ENCODE results near the gene TMEM121.

Gene TMEM121

DNA sequence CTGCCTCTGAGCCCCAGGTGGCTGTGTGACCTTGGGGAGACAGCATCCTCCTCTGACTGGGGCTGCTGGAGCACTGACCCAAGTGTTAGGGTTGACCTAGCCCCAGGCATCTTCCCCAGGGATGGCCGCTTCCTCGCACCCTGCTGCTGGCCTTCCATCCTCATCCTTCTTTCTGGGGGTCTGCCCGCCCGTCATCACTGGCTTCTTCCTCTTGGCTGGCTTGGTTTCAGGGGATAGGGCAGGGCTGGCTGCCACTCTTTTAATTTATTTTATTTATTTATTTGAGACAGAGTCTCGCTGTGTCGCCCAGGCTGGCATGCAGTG, 31.8 kb upstream of the TMEM121 start:
- no peak for DNase-seq (ENCODE audit: low read depth, low spot score)
- no peak overlapping the region for H3K4me3 ChIP-seq (ENCODE audit: low read length)
- no peaks in the 10 kb centered on the region for H3K27me3 ChIP-seq (ENCODE audit: control insufficient read depth, insufficient read depth, low read length)
- H3K9me3 ChIP-seq (ENCODE audit: control insufficient read depth, insufficient read depth, low read length): no peaks in the 10 kb centered on the region
- no CpG with 5 or more reads among the region's 6 CpGs for WGBS (ENCODE audit: insufficient coverage, insufficient read length)
- H3K4me1 ChIP-seq (ENCODE audit: control insufficient read depth, insufficient read depth, low read length): no peaks in the 10 kb centered on the region; the same call in 1 of the 2 replicates
- no peaks in the 10 kb centered on the region; the same call in 1 of the 2 replicates for H3K36me3 ChIP-seq (ENCODE audit: control insufficient read depth, insufficient read depth, low read length)
- H3K27ac ChIP-seq (ENCODE audit: low read length): no peak overlapping the region

DNA sequence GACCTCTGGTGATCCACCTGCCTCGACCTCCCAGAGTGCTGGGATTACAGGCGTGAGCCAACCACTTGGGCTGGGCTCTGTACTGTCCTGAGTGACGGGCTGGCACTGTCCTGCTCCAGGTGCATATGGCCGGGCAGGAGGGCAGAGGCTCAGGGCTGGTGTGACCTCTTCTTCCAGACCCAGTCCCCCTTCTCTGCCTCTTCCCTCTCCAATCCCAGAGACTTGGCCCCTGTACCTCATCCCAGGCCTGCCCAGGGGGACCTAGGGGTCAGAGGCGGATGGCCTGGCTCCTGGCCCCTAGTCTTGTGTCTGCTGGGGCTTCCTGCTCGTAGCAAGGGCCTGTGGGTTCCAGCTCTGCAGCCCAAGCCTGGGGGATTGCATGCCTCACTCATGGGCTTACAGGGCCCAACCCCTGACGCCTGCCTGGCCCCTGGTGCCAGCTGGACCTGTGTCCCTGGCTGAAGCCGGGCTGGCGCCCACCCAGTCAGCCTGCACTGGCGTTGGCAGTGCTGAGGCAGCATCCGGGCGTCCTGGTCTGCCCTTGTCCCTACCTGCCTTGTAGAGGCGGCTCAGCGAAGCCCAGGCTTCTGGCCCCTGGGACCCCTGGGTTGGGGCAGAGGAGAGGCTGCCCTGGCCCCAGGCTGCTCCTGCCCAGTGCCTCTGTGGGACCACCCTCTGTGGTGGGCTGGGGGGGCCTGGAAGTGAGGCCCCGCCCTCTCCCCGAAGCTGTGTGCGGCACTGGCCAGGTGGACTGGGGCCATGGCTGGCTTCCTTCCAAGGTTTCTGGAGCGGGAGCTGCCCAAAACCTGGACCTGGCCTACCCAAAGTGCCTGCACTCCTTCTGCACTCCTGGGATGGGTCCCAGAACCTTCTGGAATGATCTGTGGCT, 31.0 kb upstream of the TMEM121 start:
- no peaks in the 10 kb centered on the region for H3K9me3 ChIP-seq (ENCODE audit: control insufficient read depth, insufficient read depth, low read length)
- H3K27me3 ChIP-seq (ENCODE audit: control insufficient read depth, insufficient read depth, low read length): no peaks in the 10 kb centered on the region
- no CpG with 5 or more reads among the region's 18 CpGs for WGBS (ENCODE audit: insufficient coverage, insufficient read length)
- H3K4me3 ChIP-seq (ENCODE audit: low read length): no peak overlapping the region
- no peaks in the 10 kb centered on the region; the same call in 1 of the 2 replicates for H3K4me1 ChIP-seq (ENCODE audit: control insufficient read depth, insufficient read depth, low read length)
- DNase-seq (ENCODE audit: low read depth, low spot score): no peak
- no peaks in the 10 kb centered on the region; the same call in 1 of the 2 replicates for H3K36me3 ChIP-seq (ENCODE audit: control insufficient read depth, insufficient read depth, low read length)
- H3K27ac ChIP-seq (ENCODE audit: low read length): no peak overlapping the region

DNA sequence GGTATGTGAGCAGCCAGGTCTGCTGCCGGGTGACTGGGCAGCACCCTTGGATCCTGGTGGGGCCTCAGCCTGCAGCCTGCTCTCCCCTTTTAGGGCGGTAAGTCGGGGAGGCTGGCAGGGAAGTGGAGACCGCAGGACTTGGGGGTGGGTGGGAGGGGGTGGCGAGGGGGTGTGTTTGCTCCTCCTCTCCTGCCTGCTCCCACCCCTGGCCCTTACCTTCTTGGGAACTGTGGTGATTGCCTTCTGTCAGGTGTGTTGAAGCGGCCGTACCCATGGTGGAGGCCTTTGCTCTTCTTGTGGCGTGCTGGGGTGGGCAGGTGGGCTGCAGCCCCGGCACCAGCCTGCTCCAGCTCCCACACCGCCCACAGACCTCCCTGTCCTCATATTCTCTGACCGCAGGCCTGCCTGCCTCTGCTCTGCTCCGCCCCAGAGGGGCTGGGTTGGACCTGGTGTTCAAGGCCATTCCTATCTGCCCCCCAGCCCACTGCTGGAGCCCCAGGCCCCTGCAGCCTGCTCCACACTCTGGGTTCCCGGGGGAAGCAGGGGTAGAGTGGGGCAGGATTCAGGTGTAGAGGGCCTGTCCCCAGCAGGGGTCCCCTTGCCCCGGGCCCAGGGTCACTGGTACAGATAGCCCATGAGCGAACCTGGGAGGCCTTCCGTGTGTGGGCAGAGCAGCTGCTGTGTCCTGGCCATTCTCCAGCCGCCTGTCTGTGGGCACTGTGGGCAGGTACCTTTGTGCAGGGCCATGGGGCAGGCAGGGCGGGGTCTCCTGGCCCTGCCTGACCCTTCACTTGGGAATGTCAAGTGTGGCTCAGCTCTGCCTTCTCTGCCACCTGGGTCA, 30.2 kb upstream of the TMEM121 start:
- no peaks in the 10 kb centered on the region for H3K9me3 ChIP-seq (ENCODE audit: control insufficient read depth, insufficient read depth, low read length)
- no peaks in the 10 kb centered on the region for H3K27me3 ChIP-seq (ENCODE audit: control insufficient read depth, insufficient read depth, low read length)
- DNase-seq (ENCODE audit: low read depth, low spot score): no peak
- H3K4me3 ChIP-seq (ENCODE audit: low read length): no peak overlapping the region
- no peak overlapping the region for H3K27ac ChIP-seq (ENCODE audit: low read length)
- H3K36me3 ChIP-seq (ENCODE audit: control insufficient read depth, insufficient read depth, low read length): no peaks in the 10 kb centered on the region; the same call in 1 of the 2 replicates
- H3K4me1 ChIP-seq (ENCODE audit: control insufficient read depth, insufficient read depth, low read length): no peaks in the 10 kb centered on the region; the same call in 1 of the 2 replicates
- no CpG with 5 or more reads among the region's 18 CpGs for WGBS (ENCODE audit: insufficient coverage, insufficient read length)

DNA sequence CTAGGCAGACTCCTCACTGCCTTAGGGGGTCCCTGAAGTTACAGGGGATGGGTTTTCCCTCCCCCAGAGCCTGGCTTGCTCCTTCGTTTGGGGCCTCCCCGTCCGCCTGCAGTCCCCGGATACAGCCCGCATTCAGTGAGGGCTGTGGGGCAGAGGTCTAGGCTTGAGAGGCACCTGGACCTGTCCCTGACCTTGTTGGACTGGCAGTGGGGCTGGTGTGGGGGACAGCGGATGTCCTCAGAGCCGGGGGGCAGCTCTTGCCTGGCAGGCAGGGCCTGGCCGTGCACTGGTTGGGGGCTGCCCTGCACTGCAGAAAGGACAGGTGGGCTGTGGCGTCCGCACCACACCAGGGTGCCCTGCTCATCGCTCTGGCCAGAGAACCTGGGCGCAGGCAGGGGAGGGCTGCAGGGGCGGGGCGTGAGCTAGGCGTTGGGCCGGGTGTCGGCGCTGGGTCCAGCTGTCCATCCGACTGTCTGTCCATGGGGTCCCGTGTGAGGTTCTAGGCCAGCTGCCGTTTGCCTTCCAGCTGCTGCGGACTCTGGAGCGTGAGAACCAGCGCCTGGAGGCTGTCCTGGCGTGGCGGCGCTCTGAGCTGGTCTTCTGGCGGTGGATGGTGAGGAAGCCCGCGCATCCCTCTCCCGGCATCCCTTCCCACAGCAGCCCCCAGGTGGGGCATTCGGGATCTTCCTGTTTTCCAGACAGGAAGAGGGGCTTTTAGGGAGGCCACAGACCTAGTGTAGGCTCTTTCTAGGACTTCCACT, 29.4 kb upstream of the TMEM121 start:
- no peak overlapping the region for H3K27ac ChIP-seq (ENCODE audit: low read length)
- no CpG with 5 or more reads among the region's 32 CpGs for WGBS (ENCODE audit: insufficient coverage, insufficient read length)
- no peaks in the 10 kb centered on the region for H3K9me3 ChIP-seq (ENCODE audit: control insufficient read depth, insufficient read depth, low read length)
- no peaks in the 10 kb centered on the region for H3K27me3 ChIP-seq (ENCODE audit: control insufficient read depth, insufficient read depth, low read length)
- no peak overlapping the region; the same call in 1 of the 2 replicates for H3K4me3 ChIP-seq (ENCODE audit: low read length)
- DNase-seq (ENCODE audit: low read depth, low spot score): no peak
- H3K36me3 ChIP-seq (ENCODE audit: control insufficient read depth, insufficient read depth, low read length): no peaks in the 10 kb centered on the region; the same call in 1 of the 2 replicates
- H3K4me1 ChIP-seq (ENCODE audit: control insufficient read depth, insufficient read depth, low read length): no peaks in the 10 kb centered on the region; the same call in 1 of the 2 replicates

DNA sequence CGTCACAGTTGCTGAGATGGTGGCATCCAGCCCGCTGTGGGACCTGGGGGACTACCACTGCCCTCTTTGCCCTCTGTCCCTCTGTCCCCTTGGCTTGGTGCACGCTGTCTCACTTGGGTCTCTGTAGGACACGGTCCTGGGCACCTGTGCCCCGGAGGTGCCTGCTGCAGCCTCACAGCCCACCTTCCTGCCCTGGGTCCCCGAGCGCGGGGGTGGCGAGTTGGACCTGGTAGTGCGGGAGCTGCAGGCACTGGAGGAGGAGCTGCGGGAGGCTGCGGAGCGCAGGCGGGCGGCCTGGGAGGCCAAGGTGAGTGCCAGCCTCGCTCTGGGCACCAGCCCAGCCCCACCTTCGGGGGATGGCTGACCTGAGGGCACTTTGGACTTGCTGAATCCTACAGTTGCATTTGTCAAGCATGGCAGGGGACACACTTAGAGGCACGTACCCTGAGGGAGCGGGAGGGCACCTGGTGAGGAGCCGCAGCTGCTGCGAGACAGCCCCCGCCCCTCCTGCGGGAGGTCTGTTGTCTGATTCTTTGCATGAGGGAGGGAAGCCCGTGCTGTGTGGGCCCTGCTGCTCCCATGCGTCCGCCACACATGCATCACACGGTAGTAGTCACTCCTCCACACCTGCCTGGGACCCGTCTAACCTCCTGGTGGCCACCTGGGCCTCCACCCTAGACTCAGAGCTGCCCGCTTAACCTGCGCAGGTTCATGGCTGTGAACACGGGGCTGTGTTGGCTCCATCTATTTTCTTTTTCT, 28.5 kb upstream of the TMEM121 start:
- Histone ChIP-seq H3K4me3 (ENCODE audit: low read length) (no peak overlapping the region), H3K9me3 (ENCODE audit: control insufficient read depth, insufficient read depth, low read length) (no peaks in the 10 kb centered on the region), H3K4me1 (ENCODE audit: control insufficient read depth, insufficient read depth, low read length) (no peaks in the 10 kb centered on the region; the same call in 1 of the 2 replicates), H3K27ac (ENCODE audit: low read length) (no peak overlapping the region), H3K27me3 (ENCODE audit: control insufficient read depth, insufficient read depth, low read length) (no peaks in the 10 kb centered on the region), H3K36me3 (ENCODE audit: control insufficient read depth, insufficient read depth, low read length) (no peaks in the 10 kb centered on the region; the same call in 1 of the 2 replicates)
- no peak for DNase-seq (ENCODE audit: low read depth, low spot score)
- no CpG with 5 or more reads among the region's 31 CpGs for WGBS (ENCODE audit: insufficient coverage, insufficient read length)

DNA sequence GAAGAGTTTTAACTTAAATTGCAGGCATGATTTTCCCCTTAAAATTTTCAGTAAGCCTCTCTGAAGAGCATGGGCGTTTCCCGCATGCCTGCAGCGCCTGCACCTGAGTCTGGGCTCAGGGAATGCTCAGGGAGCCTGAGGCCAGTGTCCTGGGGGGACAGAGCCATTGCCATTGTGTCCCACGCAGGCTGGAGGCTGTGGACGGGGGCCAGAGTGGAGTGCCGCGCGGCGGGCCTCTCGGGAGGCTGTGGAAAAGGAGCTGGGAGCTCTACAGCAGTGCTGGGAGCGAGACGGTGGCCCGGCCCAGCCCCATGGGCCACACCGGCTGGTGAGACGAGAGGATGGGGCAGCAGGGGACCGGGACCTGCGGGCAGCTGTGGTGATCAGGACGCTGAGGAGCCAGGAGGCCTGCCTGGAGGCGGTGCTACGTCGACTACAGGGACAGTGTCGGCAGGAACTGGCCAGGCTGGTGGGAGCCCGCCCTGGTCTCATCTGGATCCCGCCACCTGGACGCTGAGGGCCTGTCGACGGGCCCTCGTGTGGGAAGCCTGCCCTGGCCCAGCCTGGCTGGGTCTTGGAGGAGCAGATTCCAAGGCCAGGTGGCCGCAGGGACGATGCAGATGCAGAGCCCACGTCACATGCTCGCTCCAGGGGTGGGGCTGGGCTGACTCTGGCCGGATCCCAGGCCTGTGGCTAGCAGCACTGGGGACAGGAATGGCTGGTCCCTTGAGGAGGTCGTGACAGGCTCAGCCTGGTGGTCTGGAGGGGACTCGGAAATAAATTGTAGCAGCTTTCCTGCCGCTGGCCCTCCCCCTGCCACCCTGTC, 27.7 kb upstream of the TMEM121 start:
- DNase-seq (ENCODE audit: low read depth, low spot score): no peak
- no CpG with 5 or more reads among the region's 36 CpGs for WGBS (ENCODE audit: insufficient coverage, insufficient read length)
- Histone ChIP-seq H3K27me3 (ENCODE audit: control insufficient read depth, insufficient read depth, low read length) (no peaks in the 10 kb centered on the region), H3K9me3 (ENCODE audit: control insufficient read depth, insufficient read depth, low read length) (no peaks in the 10 kb centered on the region; the same call in 1 of the 2 replicates), H3K4me3 (ENCODE audit: low read length) (no peak overlapping the region), H3K4me1 (ENCODE audit: control insufficient read depth, insufficient read depth, low read length) (no peaks in the 10 kb centered on the region; the same call in 1 of the 2 replicates), H3K27ac (ENCODE audit: low read length) (no peak overlapping the region), H3K36me3 (ENCODE audit: control insufficient read depth, insufficient read depth, low read length) (no peaks in the 10 kb centered on the region; the same call in 1 of the 2 replicates)

DNA sequence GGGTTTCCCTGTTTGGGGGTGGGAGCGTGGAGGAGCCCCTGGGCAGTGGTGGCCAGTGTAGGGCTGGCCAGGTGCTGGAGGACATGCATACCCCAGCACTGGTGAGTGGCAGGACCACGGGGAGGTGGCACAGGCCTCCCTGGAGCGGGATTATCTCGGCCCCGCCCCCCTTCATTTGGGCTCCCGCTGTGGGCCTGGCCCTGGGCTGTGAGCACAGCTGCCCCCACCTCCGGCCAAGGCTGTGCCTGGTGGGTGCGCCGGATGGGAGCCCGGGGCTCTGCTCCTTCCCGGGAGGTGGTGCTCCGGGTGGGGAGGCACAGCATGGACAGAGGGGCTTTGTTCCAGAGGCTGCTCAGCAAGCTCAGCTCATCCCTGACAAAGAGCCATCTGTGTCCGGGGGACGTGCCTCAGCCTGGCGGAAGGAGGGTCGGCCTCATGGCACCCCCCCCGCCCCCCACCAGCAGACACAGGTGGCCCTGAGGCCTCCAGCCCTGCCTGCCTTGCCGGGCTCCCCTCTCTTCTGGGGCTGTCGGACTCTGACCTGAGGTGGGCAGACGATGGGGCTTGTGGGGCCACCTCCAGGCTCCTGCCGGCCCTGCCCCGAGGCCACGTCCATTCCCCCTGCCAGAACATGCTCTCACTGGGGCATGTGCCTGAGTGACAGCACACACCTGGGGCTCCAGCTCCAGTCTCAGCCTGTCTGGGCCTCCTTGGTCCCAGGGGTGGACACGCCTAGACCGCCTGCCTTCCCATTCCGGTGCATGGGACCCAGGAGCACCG, 26.9 kb upstream of the TMEM121 start:
- H3K4me1 ChIP-seq (ENCODE audit: control insufficient read depth, insufficient read depth, low read length): no peaks in the 10 kb centered on the region; the same call in 1 of the 2 replicates
- no peaks in the 10 kb centered on the region; the same call in 1 of the 2 replicates for H3K9me3 ChIP-seq (ENCODE audit: control insufficient read depth, insufficient read depth, low read length)
- H3K27ac ChIP-seq (ENCODE audit: low read length): no peak overlapping the region
- H3K4me3 ChIP-seq (ENCODE audit: low read length): no peak overlapping the region
- H3K36me3 ChIP-seq (ENCODE audit: control insufficient read depth, insufficient read depth, low read length): no peaks in the 10 kb centered on the region; the same call in 1 of the 2 replicates
- H3K27me3 ChIP-seq (ENCODE audit: control insufficient read depth, insufficient read depth, low read length): no peaks in the 10 kb centered on the region
- no peak for DNase-seq (ENCODE audit: low read depth, low spot score)
- no CpG with 5 or more reads among the region's 27 CpGs for WGBS (ENCODE audit: insufficient coverage, insufficient read length)

DNA sequence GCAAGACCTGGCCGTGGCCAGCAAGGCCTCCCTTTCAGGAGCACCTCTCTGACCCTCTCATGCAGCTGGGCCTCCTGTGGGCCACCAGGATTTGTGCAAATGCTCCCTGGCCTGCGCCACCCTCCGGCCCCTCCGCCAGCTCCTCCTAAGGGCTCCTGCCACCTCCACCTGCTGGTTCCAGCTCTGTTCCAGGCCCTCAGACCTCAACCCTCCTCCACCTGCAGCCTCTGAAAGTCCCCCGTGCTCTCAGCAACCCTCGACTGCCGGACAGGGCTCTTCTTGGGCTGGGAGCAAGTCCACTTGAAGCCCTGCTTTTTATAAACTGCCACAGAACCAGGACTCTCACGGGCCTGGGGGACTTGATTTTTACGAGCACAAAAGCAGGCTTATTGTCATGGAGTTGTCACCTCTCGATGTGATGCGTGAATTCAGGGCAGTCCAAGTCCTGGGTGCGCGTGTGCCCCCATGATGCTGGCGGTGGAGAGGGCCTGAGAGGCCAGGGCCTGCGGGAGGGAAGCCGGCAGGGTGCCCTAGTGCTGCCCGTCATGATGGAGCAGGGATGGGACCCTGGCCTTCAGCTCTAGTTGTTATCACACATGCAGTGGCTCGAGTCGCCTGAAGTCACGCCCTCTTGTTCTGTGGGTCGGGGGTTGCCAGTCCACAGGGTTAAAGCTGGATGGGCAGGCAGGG, 26.2 kb upstream of the TMEM121 start:
- Histone ChIP-seq H3K9me3 (ENCODE audit: control insufficient read depth, insufficient read depth, low read length) (no peaks in the 10 kb centered on the region; the same call in 1 of the 2 replicates), H3K36me3 (ENCODE audit: control insufficient read depth, insufficient read depth, low read length) (no peaks in the 10 kb centered on the region; the same call in 1 of the 2 replicates), H3K4me1 (ENCODE audit: control insufficient read depth, insufficient read depth, low read length) (no peaks in the 10 kb centered on the region; the same call in 1 of the 2 replicates), H3K4me3 (ENCODE audit: low read length) (no peak overlapping the region), H3K27me3 (ENCODE audit: control insufficient read depth, insufficient read depth, low read length) (no peaks in the 10 kb centered on the region), H3K27ac (ENCODE audit: low read length) (no peak overlapping the region)
- no CpG with 5 or more reads among the region's 21 CpGs for WGBS (ENCODE audit: insufficient coverage, insufficient read length)
- no peak for DNase-seq (ENCODE audit: low read depth, low spot score)
